HL-60 (cell line): ENCODE results near the gene FOXO4.

ENCODE experiments used
- DNase-seq, 2 experiments: peaks; one replicate each; pipeline ENCODE4 v3.0.0-alpha.2; 2010 to 2020; ENCODE audit warnings: low read depth in 1 of 2, low spot score in 1 of 2
- H3K27ac ChIP-seq: fragments of 250-450 bp; sonication (Bioruptor Pico); replicated peaks from 2 replicates; pipeline ENCODE4 v1.5.1; 2020; ENCODE audit warnings: mild to moderate bottlenecking, moderate library complexity
- H3K27me3 ChIP-seq: fragments of 250-450 bp; sonication (Bioruptor Pico); 2 replicates; pipeline ENCODE4 v1.5.1; 2021; ENCODE audit warnings: mild to moderate bottlenecking, moderate library complexity; ENCODE audit not compliant: insufficient read depth, poor library complexity, severe bottlenecking
- H3K4me3 ChIP-seq: replicated peaks from 2 replicates; pipeline ENCODE4 v1.5.1; 2011; ENCODE audit warnings: mild to moderate bottlenecking, control low read depth, low read length; ENCODE audit not compliant: insufficient read depth
- GABPA ChIP-seq: IDR thresholded peaks from 2 replicates; pipeline ENCODE4 v1.6.1; 2012; ENCODE audit warnings: low read depth
- POLR2AphosphoS5 ChIP-seq: IDR thresholded peaks from 2 replicates; pipeline ENCODE4 v1.6.1; 2012; ENCODE audit warnings: low read depth
- SPI1 ChIP-seq: IDR thresholded peaks from 2 replicates; pipeline ENCODE4 v1.6.1; 2012; ENCODE audit warnings: low read depth, mild to moderate bottlenecking, borderline replicate concordance
- TF ChIP-seq, protein P1 (sequence below): IDR thresholded peaks from 2 replicates; pipeline ENCODE4 v1.6.1; 2012; ENCODE audit warnings: low read depth; ENCODE audit not compliant: insufficient replicate concordance
- TF ChIP-seq, protein P2 (sequence below): IDR thresholded peaks from one replicate; pipeline ENCODE4 v1.5.1; 2011; ENCODE audit warnings: low read length, control low read depth, inconsistent platforms; ENCODE audit not compliant: insufficient read depth

Gene FOXO4

DNA sequence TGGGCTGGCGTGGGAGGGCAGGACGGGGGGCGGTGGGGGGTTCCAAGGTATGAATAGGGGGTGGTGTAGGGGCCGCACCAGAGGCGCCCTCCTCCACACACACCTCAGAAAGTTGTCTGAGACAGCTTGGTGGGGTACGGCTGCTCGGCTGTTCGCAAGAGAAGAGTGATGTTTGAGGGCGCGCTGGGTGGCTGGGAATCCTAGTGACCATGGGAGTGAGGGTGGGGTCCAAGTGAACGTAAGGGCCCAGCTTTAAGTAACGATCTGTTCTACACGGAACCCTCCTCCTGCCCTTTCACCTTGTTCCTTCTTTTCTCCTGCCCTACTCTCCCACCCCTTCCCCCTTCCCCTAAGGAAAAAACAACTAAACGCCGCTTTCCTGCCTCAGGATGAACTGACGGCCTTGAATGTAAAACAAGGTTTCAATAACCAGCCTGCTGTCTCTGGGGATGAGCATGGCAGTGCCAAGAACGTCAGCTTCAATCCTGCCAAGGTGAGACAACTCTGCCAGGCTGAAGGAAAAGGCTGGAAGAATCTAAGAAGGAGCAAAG is 23.4 kb downstream of the FOXO4 start:
- DNase-seq, result no peak
- Histone ChIP-seq H3K4me3 (peak overlapping the region; percentile 57), H3K27me3 (no peaks in the 10 kb centered on the region), H3K27ac (peak overlapping the region; percentile 92)
- TF ChIP-seq, protein P1, sequence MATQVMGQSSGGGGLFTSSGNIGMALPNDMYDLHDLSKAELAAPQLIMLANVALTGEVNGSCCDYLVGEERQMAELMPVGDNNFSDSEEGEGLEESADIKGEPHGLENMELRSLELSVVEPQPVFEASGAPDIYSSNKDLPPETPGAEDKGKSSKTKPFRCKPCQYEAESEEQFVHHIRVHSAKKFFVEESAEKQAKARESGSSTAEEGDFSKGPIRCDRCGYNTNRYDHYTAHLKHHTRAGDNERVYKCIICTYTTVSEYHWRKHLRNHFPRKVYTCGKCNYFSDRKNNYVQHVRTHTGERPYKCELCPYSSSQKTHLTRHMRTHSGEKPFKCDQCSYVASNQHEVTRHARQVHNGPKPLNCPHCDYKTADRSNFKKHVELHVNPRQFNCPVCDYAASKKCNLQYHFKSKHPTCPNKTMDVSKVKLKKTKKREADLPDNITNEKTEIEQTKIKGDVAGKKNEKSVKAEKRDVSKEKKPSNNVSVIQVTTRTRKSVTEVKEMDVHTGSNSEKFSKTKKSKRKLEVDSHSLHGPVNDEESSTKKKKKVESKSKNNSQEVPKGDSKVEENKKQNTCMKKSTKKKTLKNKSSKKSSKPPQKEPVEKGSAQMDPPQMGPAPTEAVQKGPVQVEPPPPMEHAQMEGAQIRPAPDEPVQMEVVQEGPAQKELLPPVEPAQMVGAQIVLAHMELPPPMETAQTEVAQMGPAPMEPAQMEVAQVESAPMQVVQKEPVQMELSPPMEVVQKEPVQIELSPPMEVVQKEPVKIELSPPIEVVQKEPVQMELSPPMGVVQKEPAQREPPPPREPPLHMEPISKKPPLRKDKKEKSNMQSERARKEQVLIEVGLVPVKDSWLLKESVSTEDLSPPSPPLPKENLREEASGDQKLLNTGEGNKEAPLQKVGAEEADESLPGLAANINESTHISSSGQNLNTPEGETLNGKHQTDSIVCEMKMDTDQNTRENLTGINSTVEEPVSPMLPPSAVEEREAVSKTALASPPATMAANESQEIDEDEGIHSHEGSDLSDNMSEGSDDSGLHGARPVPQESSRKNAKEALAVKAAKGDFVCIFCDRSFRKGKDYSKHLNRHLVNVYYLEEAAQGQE, result no peak
- TF ChIP-seq, protein P2, sequence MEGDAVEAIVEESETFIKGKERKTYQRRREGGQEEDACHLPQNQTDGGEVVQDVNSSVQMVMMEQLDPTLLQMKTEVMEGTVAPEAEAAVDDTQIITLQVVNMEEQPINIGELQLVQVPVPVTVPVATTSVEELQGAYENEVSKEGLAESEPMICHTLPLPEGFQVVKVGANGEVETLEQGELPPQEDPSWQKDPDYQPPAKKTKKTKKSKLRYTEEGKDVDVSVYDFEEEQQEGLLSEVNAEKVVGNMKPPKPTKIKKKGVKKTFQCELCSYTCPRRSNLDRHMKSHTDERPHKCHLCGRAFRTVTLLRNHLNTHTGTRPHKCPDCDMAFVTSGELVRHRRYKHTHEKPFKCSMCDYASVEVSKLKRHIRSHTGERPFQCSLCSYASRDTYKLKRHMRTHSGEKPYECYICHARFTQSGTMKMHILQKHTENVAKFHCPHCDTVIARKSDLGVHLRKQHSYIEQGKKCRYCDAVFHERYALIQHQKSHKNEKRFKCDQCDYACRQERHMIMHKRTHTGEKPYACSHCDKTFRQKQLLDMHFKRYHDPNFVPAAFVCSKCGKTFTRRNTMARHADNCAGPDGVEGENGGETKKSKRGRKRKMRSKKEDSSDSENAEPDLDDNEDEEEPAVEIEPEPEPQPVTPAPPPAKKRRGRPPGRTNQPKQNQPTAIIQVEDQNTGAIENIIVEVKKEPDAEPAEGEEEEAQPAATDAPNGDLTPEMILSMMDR, result no peak
- no peak for TF ChIP-seq POLR2AphosphoS5
- TF ChIP-seq GABPA, result no peak
- no peak for TF ChIP-seq SPI1

DNA sequence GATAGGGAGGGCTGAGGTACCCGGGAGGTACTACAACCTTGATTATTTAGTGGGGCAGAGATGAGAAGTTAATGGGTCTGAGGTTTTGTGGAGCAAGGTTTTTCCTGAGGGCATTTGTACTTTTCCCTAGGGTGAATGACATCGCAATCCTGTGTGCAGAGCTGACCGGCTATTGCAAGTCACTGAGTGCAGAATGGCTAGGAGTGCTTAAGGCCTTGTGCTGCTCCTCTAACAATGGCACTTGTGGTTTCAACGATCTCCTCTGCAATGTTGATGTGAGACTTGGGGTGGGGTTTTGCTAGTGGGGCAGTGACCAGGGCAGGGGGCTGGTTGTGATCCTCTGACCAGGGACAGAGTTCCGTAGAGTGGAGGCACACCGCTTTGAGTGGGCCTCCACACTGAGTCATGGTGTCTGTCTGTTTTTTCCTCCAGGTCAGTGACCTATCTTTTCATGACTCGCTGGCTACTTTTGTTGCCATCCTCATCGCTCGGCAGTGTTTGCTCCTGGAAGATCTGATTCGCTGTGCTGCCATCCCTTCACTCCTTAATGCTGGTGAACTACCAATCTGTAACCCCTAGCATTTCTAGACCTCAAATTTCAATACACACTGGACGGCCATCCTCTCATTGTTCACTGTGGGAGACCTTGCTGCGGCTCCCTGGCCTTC is 32.6 kb downstream of the FOXO4 start:
- Histone ChIP-seq H3K27ac (no peak overlapping the region), H3K27me3 (no peaks in the 10 kb centered on the region), H3K4me3 (no peak overlapping the region)
- no peak for DNase-seq
- TF ChIP-seq SPI1, result no peak
- TF ChIP-seq, protein P1, result no peak
- TF ChIP-seq POLR2AphosphoS5, result no peak
- TF ChIP-seq, protein P2, result no peak
- TF ChIP-seq GABPA, result no peak

DNA sequence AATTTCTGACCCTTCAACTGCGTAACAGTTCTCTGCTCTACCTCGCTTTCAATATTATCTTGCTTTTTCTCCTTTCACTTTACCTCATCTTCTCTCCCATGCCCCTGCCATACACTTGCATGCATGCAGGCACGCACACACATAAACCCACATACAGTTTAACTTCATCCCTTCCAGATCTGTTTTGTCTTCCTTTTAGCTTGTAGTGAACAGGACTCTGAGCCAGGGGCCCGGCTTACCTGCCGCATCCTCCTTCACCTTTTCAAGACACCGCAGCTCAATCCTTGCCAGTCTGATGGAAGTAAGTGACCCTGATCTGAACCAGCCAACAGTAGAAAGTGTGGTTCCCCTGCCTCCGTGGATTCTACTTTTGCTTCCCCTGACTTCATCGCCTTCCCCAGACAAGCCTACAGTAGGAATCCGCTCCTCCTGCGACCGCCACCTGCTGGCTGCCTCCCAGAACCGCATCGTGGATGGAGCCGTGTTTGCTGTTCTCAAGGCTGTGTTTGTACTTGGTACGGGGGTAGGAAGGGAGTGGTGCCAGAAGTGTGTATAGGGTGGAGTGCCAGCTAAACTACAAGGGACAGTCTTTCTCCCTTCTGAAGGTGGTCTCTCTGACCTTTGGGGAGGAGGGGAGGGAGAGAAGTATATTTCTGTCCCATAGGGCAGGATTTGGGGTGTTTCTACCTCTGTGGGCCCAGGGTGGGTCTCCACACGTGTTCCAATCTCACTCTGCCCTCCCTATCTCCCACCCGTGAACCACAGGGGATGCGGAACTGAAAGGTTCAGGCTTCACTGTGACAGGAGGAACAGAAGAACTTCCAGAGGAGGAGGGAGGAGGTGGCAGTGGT is 33.5 kb downstream of the FOXO4 start:
- H3K4me3 ChIP-seq, result no peak overlapping the region
- H3K27me3 ChIP-seq, result no peaks in the 10 kb centered on the region
- peak; percentile 31 to 72 for DNase-seq
- no peak overlapping the region for H3K27ac ChIP-seq
- TF ChIP-seq, protein P2, result peak; percentile 52
- TF ChIP-seq POLR2AphosphoS5 (no peak), GABPA (no peak), SPI1 (no peak)
- TF ChIP-seq, protein P1, result no peak
